ENCODE measurements around the gene IQSEC3. TPM values are rescaled to one million over a fixed set of nuclear protein-coding genes. Genes with fewer than 3 reads are reported as not detected.

Gene IQSEC3
- total RNA-seq, 1 donor from 2014 or later = 0.05 TPM

GRCh38 chr12:114626-115211, 48.2 kb downstream of the IQSEC3 start:
- no peaks in the 10 kb centered on the region for H3K36me3 Mint-ChIP-seq (ENCODE audit: low read depth)
- H3K9me3 Mint-ChIP-seq = no peaks in the 10 kb centered on the region
- H3K27me3 Mint-ChIP-seq (ENCODE audit: insufficient read depth) = peaks cover 2% of the 10 kb centered on the region

GRCh38 chr12:115518-115917, 49.0 kb downstream of the IQSEC3 start:
- peaks cover 2% of the 10 kb centered on the region for H3K27me3 Mint-ChIP-seq (ENCODE audit: insufficient read depth)
- no peaks in the 10 kb centered on the region for H3K36me3 Mint-ChIP-seq (ENCODE audit: low read depth)
- H3K4me1 Mint-ChIP-seq (ENCODE audit: low read depth) = no peaks in the 10 kb centered on the region
- H3K4me3 Mint-ChIP-seq = no peak overlapping the region
- intact Hi-C loops (cut with micrococcal nuclease) = no loop called here
- no peaks in the 10 kb centered on the region for H3K9me3 Mint-ChIP-seq
- DNase-seq (ENCODE audit: low spot score) = no peak
- no peak overlapping the region for H3K27ac Mint-ChIP-seq

More at GRCh38 chr12:114626-115211, 48.2 kb downstream of the IQSEC3 start:
- no peak overlapping the region for H3K4me3 Mint-ChIP-seq
- DNase-seq (ENCODE audit: low spot score) = no peak
- no peak overlapping the region for H3K27ac Mint-ChIP-seq
- peaks cover 5% of the 10 kb centered on the region for H3K4me1 Mint-ChIP-seq (ENCODE audit: low read depth)
- intact Hi-C loops (cut with micrococcal nuclease) = no loop called here

GRCh38 chr12:115960-116915, 49.7 kb downstream of the IQSEC3 start:
- H3K9me3 Mint-ChIP-seq = no peaks in the 10 kb centered on the region
- no peak overlapping the region for H3K27ac Mint-ChIP-seq
- H3K36me3 Mint-ChIP-seq (ENCODE audit: low read depth) = no peaks in the 10 kb centered on the region
- no peaks in the 10 kb centered on the region for H3K4me1 Mint-ChIP-seq (ENCODE audit: low read depth)
- no peak for DNase-seq (ENCODE audit: low spot score)
- no peak overlapping the region for H3K4me3 Mint-ChIP-seq
- no peaks in the 10 kb centered on the region for H3K27me3 Mint-ChIP-seq (ENCODE audit: insufficient read depth)
- intact Hi-C loops (cut with micrococcal nuclease) = no loop called here

GRCh38 chr12:117311-117710, 50.7 kb downstream of the IQSEC3 start:
- intact Hi-C loops (cut with micrococcal nuclease) = no loop called here
- Mint-ChIP-seq H3K4me3 (no peak overlapping the region), H3K4me1 (ENCODE audit: low read depth) (no peaks in the 10 kb centered on the region), H3K36me3 (ENCODE audit: low read depth) (no peaks in the 10 kb centered on the region), H3K27me3 (ENCODE audit: insufficient read depth) (no peaks in the 10 kb centered on the region), H3K9me3 (no peaks in the 10 kb centered on the region), H3K27ac (no peak overlapping the region)
- DNase-seq (ENCODE audit: low spot score) = no peak

GRCh38 chr12:117816-118345, 51.3 kb downstream of the IQSEC3 start:
- no peaks in the 10 kb centered on the region for H3K36me3 Mint-ChIP-seq (ENCODE audit: low read depth)
- H3K9me3 Mint-ChIP-seq = no peaks in the 10 kb centered on the region
- no peak overlapping the region for H3K27ac Mint-ChIP-seq
- no peaks in the 10 kb centered on the region for H3K27me3 Mint-ChIP-seq (ENCODE audit: insufficient read depth)
- no peak overlapping the region for H3K4me3 Mint-ChIP-seq
- DNase-seq (ENCODE audit: low spot score) = no peak
- intact Hi-C loops (cut with micrococcal nuclease) = no loop called here
- H3K4me1 Mint-ChIP-seq (ENCODE audit: low read depth) = no peaks in the 10 kb centered on the region

GRCh38 chr12:118591-118990, 52.0 kb downstream of the IQSEC3 start:
- Mint-ChIP-seq H3K27ac (no peak overlapping the region), H3K4me3 (no peak overlapping the region), H3K27me3 (ENCODE audit: insufficient read depth) (no peaks in the 10 kb centered on the region), H3K36me3 (ENCODE audit: low read depth) (no peaks in the 10 kb centered on the region), H3K9me3 (no peaks in the 10 kb centered on the region), H3K4me1 (ENCODE audit: low read depth) (no peaks in the 10 kb centered on the region)
- intact Hi-C loops (cut with micrococcal nuclease) = no loop called here
- no peak for DNase-seq (ENCODE audit: low spot score)

- H3K4me1 Mint-ChIP-seq (ENCODE audit: low read depth) = no peaks in the 10 kb centered on the region
- H3K27me3 Mint-ChIP-seq (ENCODE audit: insufficient read depth) = no peaks in the 10 kb centered on the region
- H3K9me3 Mint-ChIP-seq = no peaks in the 10 kb centered on the region
- intact Hi-C loops (cut with micrococcal nuclease) = no loop called here
- H3K27ac Mint-ChIP-seq = no peak overlapping the region
- H3K36me3 Mint-ChIP-seq (ENCODE audit: low read depth) = no peaks in the 10 kb centered on the region
- DNase-seq (ENCODE audit: low spot score) = no peak
- no peak overlapping the region for H3K4me3 Mint-ChIP-seq
Measured at GRCh38 chr12:120951-121350, 54.4 kb downstream of the IQSEC3 start.

- no peaks in the 10 kb centered on the region for H3K4me1 Mint-ChIP-seq (ENCODE audit: low read depth)
Measured at GRCh38 chr12:121647-122046, 55.1 kb downstream of the IQSEC3 start.

GRCh38 chr12:125075-125474, 58.5 kb downstream of the IQSEC3 start:
- Mint-ChIP-seq H3K4me1 (ENCODE audit: low read depth) (no peaks in the 10 kb centered on the region), H3K9me3 (no peaks in the 10 kb centered on the region), H3K36me3 (ENCODE audit: low read depth) (no peaks in the 10 kb centered on the region), H3K27me3 (ENCODE audit: insufficient read depth) (peaks cover 3% of the 10 kb centered on the region), H3K27ac (no peak overlapping the region), H3K4me3 (no peak overlapping the region)
- intact Hi-C loops (cut with micrococcal nuclease) = no loop called here
- DNase-seq (ENCODE audit: low spot score) = no peak

More at GRCh38 chr12:121647-122046, 55.1 kb downstream of the IQSEC3 start:
- H3K4me3 Mint-ChIP-seq = no peak overlapping the region
- intact Hi-C loops (cut with micrococcal nuclease) = no loop called here
- no peaks in the 10 kb centered on the region for H3K27me3 Mint-ChIP-seq (ENCODE audit: insufficient read depth)
- H3K27ac Mint-ChIP-seq = no peak overlapping the region
- H3K36me3 Mint-ChIP-seq (ENCODE audit: low read depth) = no peaks in the 10 kb centered on the region
- no peak for DNase-seq (ENCODE audit: low spot score)
- H3K9me3 Mint-ChIP-seq = no peaks in the 10 kb centered on the region

GRCh38 chr12:125566-125965, 59.0 kb downstream of the IQSEC3 start:
- Mint-ChIP-seq H3K27me3 (ENCODE audit: insufficient read depth) (peaks cover 3% of the 10 kb centered on the region), H3K36me3 (ENCODE audit: low read depth) (no peaks in the 10 kb centered on the region), H3K9me3 (no peaks in the 10 kb centered on the region), H3K4me1 (ENCODE audit: low read depth) (no peaks in the 10 kb centered on the region), H3K27ac (no peak overlapping the region), H3K4me3 (no peak overlapping the region)
- DNase-seq (ENCODE audit: low spot score) = no peak
- intact Hi-C loops (cut with micrococcal nuclease) = no loop called here

GRCh38 chr12:128079-128478, 61.5 kb downstream of the IQSEC3 start:
- Mint-ChIP-seq H3K36me3 (ENCODE audit: low read depth) (no peaks in the 10 kb centered on the region), H3K27me3 (ENCODE audit: insufficient read depth) (peaks cover 3% of the 10 kb centered on the region), H3K27ac (no peak overlapping the region), H3K4me3 (no peak overlapping the region), H3K4me1 (ENCODE audit: low read depth) (no peaks in the 10 kb centered on the region), H3K9me3 (no peaks in the 10 kb centered on the region)
- intact Hi-C loops (cut with micrococcal nuclease) = no loop called here
- no peak for DNase-seq (ENCODE audit: low spot score)

- Mint-ChIP-seq H3K36me3 (ENCODE audit: low read depth) (no peaks in the 10 kb centered on the region), H3K4me1 (ENCODE audit: low read depth) (no peaks in the 10 kb centered on the region), H3K9me3 (no peaks in the 10 kb centered on the region), H3K27ac (no peak overlapping the region), H3K27me3 (ENCODE audit: insufficient read depth) (peaks cover 5% of the 10 kb centered on the region), H3K4me3 (no peak overlapping the region)
- intact Hi-C loops (cut with micrococcal nuclease) = no loop called here
- DNase-seq (ENCODE audit: low spot score) = no peak
Measured at GRCh38 chr12:129001-129400, 62.4 kb downstream of the IQSEC3 start.

- Mint-ChIP-seq H3K9me3 (no peaks in the 10 kb centered on the region), H3K36me3 (ENCODE audit: low read depth) (no peaks in the 10 kb centered on the region), H3K27ac (no peak overlapping the region), H3K4me3 (no peak overlapping the region), H3K4me1 (ENCODE audit: low read depth) (no peaks in the 10 kb centered on the region), H3K27me3 (ENCODE audit: insufficient read depth) (peaks cover 8% of the 10 kb centered on the region)
- no peak for DNase-seq (ENCODE audit: low spot score)
- intact Hi-C loops (cut with micrococcal nuclease) = no loop called here
Measured at GRCh38 chr12:130519-130918, 64.0 kb downstream of the IQSEC3 start.

Data from activated T-helper 1 cell treated with anti-CD3 and anti-CD28 coated beads, Interleukin-12 subunit alpha, Interleukin-12 subunit beta, Interleukin-2, Interleukin-4 antibody, amounts not matched to agents 30 ng/mL and 10 ng/mL and 1 ng/mL, durations not matched to agents 14 hours and 24 hours and 36 hours (primary cell).